ENCODE data around the gene CEMIP. TPM values are rescaled to one million over a fixed set of nuclear protein-coding genes. Genes with fewer than 3 reads are reported as not detected.

Gene CEMIP
- total and polyA plus RNA-seq, 10 of the 15 experiments (the other 5 are each of a cell fraction or from before 2014, with no cell fraction given), result 0.01 to 0.44 (median 0.16) TPM; not detected in 6

DNA sequence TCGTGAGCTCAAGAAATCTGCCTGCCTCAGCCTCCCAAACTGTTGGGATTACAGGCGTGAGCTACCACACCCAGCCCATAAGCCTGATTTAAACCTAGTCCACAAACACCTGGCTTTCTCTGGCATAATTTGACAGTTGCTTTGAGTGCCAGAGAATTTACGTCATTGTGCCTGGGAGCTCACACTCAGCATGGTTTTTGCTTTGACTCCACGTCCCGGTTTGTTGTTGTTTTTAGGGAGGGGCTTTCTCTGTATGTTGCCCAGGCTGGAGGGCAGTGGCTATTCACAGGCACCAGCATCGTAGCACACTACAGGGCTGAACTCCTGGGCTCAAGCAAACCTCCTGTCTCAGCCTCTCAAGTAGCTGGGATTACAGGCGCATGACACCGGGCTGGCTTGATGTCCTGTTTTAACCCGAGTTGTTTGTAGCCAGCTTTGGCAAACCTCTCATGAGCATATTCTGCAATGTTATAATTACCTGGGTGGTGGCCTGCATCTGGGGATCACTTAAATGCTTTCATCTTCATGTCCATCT lies 32.7 kb downstream of the CEMIP start:
- ChIA-PET POLR2A (no interaction called here), SMC1A (ENCODE audit: uncharacterized antibody, unreplicated experiment) (interaction anchor here (0.5 to 0.6 kb wide), 2 partner anchors 191 to 610 kb away, joined by 3 read pairs; no protein-coding TSS in a partner anchor), RAD21 (ENCODE audit: unreplicated experiment) (no interaction called here), CTCF (interaction anchor here (0.6 kb wide), 1 partner anchor 749 kb away, joined by 4 read pairs; no protein-coding TSS in a partner anchor)
- in situ Hi-C loops (cut with MboI), result no loop called here
- no TSS peak for BruUV-seq (replicated peaks)
- no peak overlapping the region for H3K4me2 ChIP-seq (ENCODE audit: control insufficient read depth, insufficient read depth)
- 29% methylated on average over 9 of the region's 9 CpGs for WGBS (ENCODE audit: insufficient coverage, insufficient replicate concordance, low lambda C conversion rate, missing lambda C conversion rate)
- no peak overlapping the region for H2AFZ ChIP-seq (ENCODE audit: control insufficient read depth, low read depth, low read length)
- FAIRE-seq (no peak), DNase-seq (ENCODE audit: low read depth, low spot score) (no peak), ATAC-seq (no peak)
- no peak overlapping the region for H3K4me3 ChIP-seq
- no peaks in the 10 kb centered on the region for H3K4me1 ChIP-seq (ENCODE audit: control insufficient read depth, insufficient read depth, low read length)
- intact Hi-C loops (cut with micrococcal nuclease; ENCODE audit: unreplicated experiment), result no loop called here
- no peaks in the 10 kb centered on the region for H4K20me1 ChIP-seq (ENCODE audit: control insufficient read depth, insufficient read depth)
- H3K9me3 ChIP-seq (replicated peaks; ENCODE audit: control insufficient read depth, insufficient read depth, low read length), result no peaks in the 10 kb centered on the region
- no peak overlapping the region for H3K27ac ChIP-seq (ENCODE audit: control insufficient read depth, insufficient read depth)
- H3K79me2 ChIP-seq (ENCODE audit: control insufficient read depth, insufficient read depth, low read length), result no peaks in the 10 kb centered on the region
- H3K36me3 ChIP-seq (ENCODE audit: control insufficient read depth in 2 of 2, insufficient read depth in 2 of 2, low read length in 1 of 2), result no peaks in the 10 kb centered on the region
- peaks cover 0 to 3% of the 10 kb centered on the region in 2 experiments; a peak in 2 of 4 replicates for H3K27me3 ChIP-seq (replicated peaks in 1 of 2; ENCODE audit: control insufficient read depth in 2 of 2, insufficient read depth in 2 of 2, low read length in 1 of 2)
- TF ChIP-seq SUPT20H (IDR thresholded peaks at IDR 0.05; ENCODE audit: borderline replicate concordance, control insufficient read depth, low read depth, low read length), result no peak
- TF ChIP-seq BCL11A (IDR thresholded peaks at IDR 0.05; ENCODE audit: low read depth, low read length), result no peak
- TF ChIP-seq LARP7 (IDR thresholded peaks at IDR 0.05), result no peak
- TF ChIP-seq DPF2 (IDR thresholded peaks at IDR 0.05), result no peak
- no peak for TF ChIP-seq MYB (IDR thresholded peaks at IDR 0.05; ENCODE audit: borderline replicate concordance, low read depth, low read length)
- TF ChIP-seq, protein P1, sequence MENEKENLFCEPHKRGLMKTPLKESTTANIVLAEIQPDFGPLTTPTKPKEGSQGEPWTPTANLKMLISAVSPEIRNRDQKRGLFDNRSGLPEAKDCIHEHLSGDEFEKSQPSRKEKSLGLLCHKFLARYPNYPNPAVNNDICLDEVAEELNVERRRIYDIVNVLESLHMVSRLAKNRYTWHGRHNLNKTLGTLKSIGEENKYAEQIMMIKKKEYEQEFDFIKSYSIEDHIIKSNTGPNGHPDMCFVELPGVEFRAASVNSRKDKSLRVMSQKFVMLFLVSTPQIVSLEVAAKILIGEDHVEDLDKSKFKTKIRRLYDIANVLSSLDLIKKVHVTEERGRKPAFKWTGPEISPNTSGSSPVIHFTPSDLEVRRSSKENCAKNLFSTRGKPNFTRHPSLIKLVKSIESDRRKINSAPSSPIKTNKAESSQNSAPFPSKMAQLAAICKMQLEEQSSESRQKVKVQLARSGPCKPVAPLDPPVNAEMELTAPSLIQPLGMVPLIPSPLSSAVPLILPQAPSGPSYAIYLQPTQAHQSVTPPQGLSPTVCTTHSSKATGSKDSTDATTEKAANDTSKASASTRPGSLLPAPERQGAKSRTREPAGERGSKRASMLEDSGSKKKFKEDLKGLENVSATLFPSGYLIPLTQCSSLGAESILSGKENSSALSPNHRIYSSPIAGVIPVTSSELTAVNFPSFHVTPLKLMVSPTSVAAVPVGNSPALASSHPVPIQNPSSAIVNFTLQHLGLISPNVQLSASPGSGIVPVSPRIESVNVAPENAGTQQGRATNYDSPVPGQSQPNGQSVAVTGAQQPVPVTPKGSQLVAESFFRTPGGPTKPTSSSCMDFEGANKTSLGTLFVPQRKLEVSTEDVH (IDR thresholded peaks at IDR 0.05; ENCODE audit: low read depth, partially characterized antibody), result no peak
- no peak for TF ChIP-seq TCF7 (IDR thresholded peaks at IDR 0.05; ENCODE audit: borderline replicate concordance)
- TF ChIP-seq, protein P2, sequence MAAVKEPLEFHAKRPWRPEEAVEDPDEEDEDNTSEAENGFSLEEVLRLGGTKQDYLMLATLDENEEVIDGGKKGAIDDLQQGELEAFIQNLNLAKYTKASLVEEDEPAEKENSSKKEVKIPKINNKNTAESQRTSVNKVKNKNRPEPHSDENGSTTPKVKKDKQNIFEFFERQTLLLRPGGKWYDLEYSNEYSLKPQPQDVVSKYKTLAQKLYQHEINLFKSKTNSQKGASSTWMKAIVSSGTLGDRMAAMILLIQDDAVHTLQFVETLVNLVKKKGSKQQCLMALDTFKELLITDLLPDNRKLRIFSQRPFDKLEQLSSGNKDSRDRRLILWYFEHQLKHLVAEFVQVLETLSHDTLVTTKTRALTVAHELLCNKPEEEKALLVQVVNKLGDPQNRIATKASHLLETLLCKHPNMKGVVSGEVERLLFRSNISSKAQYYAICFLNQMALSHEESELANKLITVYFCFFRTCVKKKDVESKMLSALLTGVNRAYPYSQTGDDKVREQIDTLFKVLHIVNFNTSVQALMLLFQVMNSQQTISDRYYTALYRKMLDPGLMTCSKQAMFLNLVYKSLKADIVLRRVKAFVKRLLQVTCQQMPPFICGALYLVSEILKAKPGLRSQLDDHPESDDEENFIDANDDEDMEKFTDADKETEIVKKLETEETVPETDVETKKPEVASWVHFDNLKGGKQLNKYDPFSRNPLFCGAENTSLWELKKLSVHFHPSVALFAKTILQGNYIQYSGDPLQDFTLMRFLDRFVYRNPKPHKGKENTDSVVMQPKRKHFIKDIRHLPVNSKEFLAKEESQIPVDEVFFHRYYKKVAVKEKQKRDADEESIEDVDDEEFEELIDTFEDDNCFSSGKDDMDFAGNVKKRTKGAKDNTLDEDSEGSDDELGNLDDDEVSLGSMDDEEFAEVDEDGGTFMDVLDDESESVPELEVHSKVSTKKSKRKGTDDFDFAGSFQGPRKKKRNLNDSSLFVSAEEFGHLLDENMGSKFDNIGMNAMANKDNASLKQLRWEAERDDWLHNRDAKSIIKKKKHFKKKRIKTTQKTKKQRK (IDR thresholded peaks at IDR 0.05; ENCODE audit: low read depth, low read length), result no peak
- no peak for TF ChIP-seq SIX5 (IDR thresholded peaks at IDR 0.05; ENCODE audit: low read depth, low read length, severe bottlenecking)
- TF ChIP-seq CREB1 (IDR thresholded peaks at IDR 0.05; ENCODE audit: low read depth), result no peak
- TF ChIP-seq MTA3 (IDR thresholded peaks at IDR 0.05; ENCODE audit: borderline replicate concordance, low read length), result no peak
- no peak overlapping the region for H3K9ac ChIP-seq (ENCODE audit: control insufficient read depth, insufficient read depth, low read length)

Data from GM12878 (cell line).